KMS-11 (cell line): ENCODE results near the gene TTC34.

Experiments
- H2AFZ ChIP-seq: fragments of 200-600 bp; sonication (generic); 2 replicates; pipeline ENCODE4 v1.6.1; 2016; ENCODE audit warnings: antibody characterized with exemption, mixed run types, low read depth
- H3K27ac ChIP-seq: fragments of 200-600 bp; sonication (generic); 2 replicates; pipeline ENCODE4 v1.6.1; 2016; ENCODE audit warnings: mild to moderate bottlenecking, mixed run types
- H3K27me3 ChIP-seq: fragments of 200-600 bp; sonication (generic); 2 replicates; pipeline ENCODE4 v1.6.1; 2017; ENCODE audit warnings: mild to moderate bottlenecking, low read depth, mixed run types, moderate library complexity; ENCODE audit not compliant: insufficient read depth
- H3K36me3 ChIP-seq: fragments of 200-600 bp; sonication (generic); 2 replicates; pipeline ENCODE4 v1.6.1; 2017; ENCODE audit warnings: mild to moderate bottlenecking, mixed run types; ENCODE audit not compliant: insufficient read depth
- H3K4me1 ChIP-seq: fragments of 200-600 bp; sonication (generic); 2 replicates; pipeline ENCODE4 v1.6.1; 2016; ENCODE audit warnings: mild to moderate bottlenecking, low read depth, mixed run types; ENCODE audit not compliant: poor library complexity, severe bottlenecking
- H3K4me2 ChIP-seq: fragments of 200-600 bp; sonication (generic); 2 replicates; pipeline ENCODE4 v1.7.0; 2016; ENCODE audit warnings: mild to moderate bottlenecking, mixed run types
- H3K4me3 ChIP-seq: fragments of 200-600 bp; sonication (generic); IDR thresholded peaks from 2 replicates; pipeline ENCODE4 v1.6.1; 2017; ENCODE audit warnings: low read depth, low read length, mixed read lengths; ENCODE audit not compliant: insufficient read depth
- H3K79me2 ChIP-seq: fragments of 200-600 bp; sonication (generic); 2 replicates; pipeline ENCODE4 v1.6.1; 2016; ENCODE audit warnings: low read depth, mixed run types; ENCODE audit not compliant: insufficient read depth
- H3K9ac ChIP-seq: fragments of 200-600 bp; sonication (generic); 2 replicates; pipeline ENCODE4 v1.6.1; 2016; ENCODE audit warnings: mild to moderate bottlenecking, mixed run types
- H4K20me1 ChIP-seq: fragments of 200-600 bp; sonication (generic); 2 replicates; pipeline ENCODE4 v1.6.1; 2016; ENCODE audit warnings: mild to moderate bottlenecking, mixed run types; ENCODE audit not compliant: insufficient read depth
- TF ChIP-seq, protein P1 (sequence below): fragments of 200-600 bp; sonication (generic); conservative IDR thresholded peaks from 2 replicates; pipeline ENCODE4 v1.6.1; 2017; ENCODE audit warnings: low read depth, mild to moderate bottlenecking, antibody characterized with exemption, low read length, moderate library complexity, mixed read lengths

TTC34 gene

GRCh38 chr1:2811533-2811918, 10.0 kb upstream of the TTC34 start:
- Histone ChIP-seq H4K20me1 (no peaks in the 10 kb centered on the region), H3K79me2 (no peaks in the 10 kb centered on the region), H2AFZ (no peak overlapping the region), H3K27ac (no peak overlapping the region), H3K36me3 (no peaks in the 10 kb centered on the region), H3K27me3 (peaks cover 61% of the 10 kb centered on the region), H3K4me3 (no peak overlapping the region), H3K4me1 (no peaks in the 10 kb centered on the region), H3K9ac (no peak overlapping the region), H3K4me2 (no peak overlapping the region)
- TF ChIP-seq, protein P1, sequence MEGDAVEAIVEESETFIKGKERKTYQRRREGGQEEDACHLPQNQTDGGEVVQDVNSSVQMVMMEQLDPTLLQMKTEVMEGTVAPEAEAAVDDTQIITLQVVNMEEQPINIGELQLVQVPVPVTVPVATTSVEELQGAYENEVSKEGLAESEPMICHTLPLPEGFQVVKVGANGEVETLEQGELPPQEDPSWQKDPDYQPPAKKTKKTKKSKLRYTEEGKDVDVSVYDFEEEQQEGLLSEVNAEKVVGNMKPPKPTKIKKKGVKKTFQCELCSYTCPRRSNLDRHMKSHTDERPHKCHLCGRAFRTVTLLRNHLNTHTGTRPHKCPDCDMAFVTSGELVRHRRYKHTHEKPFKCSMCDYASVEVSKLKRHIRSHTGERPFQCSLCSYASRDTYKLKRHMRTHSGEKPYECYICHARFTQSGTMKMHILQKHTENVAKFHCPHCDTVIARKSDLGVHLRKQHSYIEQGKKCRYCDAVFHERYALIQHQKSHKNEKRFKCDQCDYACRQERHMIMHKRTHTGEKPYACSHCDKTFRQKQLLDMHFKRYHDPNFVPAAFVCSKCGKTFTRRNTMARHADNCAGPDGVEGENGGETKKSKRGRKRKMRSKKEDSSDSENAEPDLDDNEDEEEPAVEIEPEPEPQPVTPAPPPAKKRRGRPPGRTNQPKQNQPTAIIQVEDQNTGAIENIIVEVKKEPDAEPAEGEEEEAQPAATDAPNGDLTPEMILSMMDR = no peak

DNA sequence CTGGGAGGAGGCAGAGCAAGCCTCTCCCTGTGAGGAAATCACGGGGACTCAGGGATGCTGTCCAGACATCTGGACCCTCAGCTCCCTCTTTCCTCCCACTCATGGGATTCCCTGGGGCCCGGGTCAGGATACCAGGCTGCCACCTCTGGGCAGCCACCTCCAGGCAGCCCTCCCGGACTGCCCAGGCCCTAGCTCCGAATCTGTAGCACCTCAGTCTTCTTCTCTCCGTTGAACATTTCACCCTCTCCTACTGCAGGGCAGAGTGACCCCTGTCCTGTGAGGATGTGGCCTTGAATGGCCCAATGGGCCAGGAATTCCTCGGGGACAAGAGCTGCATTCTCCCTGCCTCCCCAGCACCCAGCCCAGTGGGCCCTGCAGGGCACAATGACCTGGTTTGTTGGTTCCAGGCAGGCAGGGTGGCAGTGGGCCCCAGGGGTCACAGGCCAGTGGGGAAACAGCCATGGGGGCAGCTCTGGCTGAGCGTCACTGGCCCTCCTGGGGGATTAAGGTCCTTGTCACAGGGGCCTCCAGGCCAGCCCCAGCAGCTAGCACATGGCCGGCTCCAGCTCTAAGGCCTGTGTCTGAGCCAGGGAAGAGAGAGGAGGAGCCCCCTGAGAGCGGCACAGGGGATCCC, 9.5 kb upstream of the TTC34 start:
- no peak overlapping the region for H3K27ac ChIP-seq
- H3K36me3 ChIP-seq = no peaks in the 10 kb centered on the region
- H3K79me2 ChIP-seq = no peaks in the 10 kb centered on the region
- no peaks in the 10 kb centered on the region for H4K20me1 ChIP-seq
- peaks cover 61% of the 10 kb centered on the region for H3K27me3 ChIP-seq
- no peak overlapping the region for H3K4me2 ChIP-seq
- H2AFZ ChIP-seq = no peak overlapping the region
- H3K4me3 ChIP-seq = no peak overlapping the region
- H3K4me1 ChIP-seq = no peaks in the 10 kb centered on the region
- no peak overlapping the region for H3K9ac ChIP-seq
- TF ChIP-seq, protein P1 = no peak

GRCh38 chr1:2810281-2810680, 8.8 kb upstream of the TTC34 start:
- Histone ChIP-seq H3K27me3 (peaks cover 58% of the 10 kb centered on the region), H3K36me3 (no peaks in the 10 kb centered on the region), H2AFZ (no peak overlapping the region), H3K27ac (no peak overlapping the region), H3K79me2 (no peaks in the 10 kb centered on the region), H3K4me2 (no peak overlapping the region), H3K4me3 (no peak overlapping the region), H3K4me1 (no peaks in the 10 kb centered on the region), H4K20me1 (no peaks in the 10 kb centered on the region), H3K9ac (no peak overlapping the region)
- TF ChIP-seq, protein P1 = no peak

DNA sequence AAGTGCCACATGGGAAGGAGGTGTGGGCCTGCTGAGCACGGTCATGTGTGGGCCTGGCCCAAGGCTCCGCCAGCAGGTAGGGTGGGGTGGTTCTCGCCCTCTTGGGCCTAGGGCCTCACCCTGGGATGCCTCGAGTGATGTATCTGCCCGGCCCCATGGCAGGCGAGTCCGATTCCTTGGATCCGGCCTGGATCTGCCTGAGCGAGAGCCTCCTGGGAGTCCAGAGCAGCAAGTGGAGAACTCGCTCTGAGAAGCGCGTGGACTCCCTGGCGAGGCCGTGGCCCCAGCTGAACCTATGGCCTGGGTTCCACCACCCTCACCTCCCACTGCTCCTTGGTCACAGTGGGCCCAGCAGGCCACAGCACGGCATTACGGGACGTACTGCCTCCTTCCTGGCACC, 8.2 kb upstream of the TTC34 start:
- TF ChIP-seq, protein P1 = no peak
- Histone ChIP-seq H3K4me3 (no peak overlapping the region), H3K27me3 (peaks cover 57% of the 10 kb centered on the region), H3K4me1 (no peaks in the 10 kb centered on the region), H3K36me3 (no peaks in the 10 kb centered on the region), H4K20me1 (no peaks in the 10 kb centered on the region), H3K9ac (no peak overlapping the region), H3K27ac (no peak overlapping the region), H3K4me2 (no peak overlapping the region), H2AFZ (no peak overlapping the region), H3K79me2 (no peaks in the 10 kb centered on the region)
